GM19324 (cell line): ENCODE measurements around the gene RANBP6.

Source experiments
- ATAC-seq: cut with Tn5 transposase; IDR thresholded peaks from one replicate; pipeline ENCODE4 v1.9.1; 2021; ENCODE audit warnings: mild to moderate bottlenecking, moderate library complexity; ENCODE audit not compliant: unreplicated experiment, low FRiP score

RANBP6 gene

DNA sequence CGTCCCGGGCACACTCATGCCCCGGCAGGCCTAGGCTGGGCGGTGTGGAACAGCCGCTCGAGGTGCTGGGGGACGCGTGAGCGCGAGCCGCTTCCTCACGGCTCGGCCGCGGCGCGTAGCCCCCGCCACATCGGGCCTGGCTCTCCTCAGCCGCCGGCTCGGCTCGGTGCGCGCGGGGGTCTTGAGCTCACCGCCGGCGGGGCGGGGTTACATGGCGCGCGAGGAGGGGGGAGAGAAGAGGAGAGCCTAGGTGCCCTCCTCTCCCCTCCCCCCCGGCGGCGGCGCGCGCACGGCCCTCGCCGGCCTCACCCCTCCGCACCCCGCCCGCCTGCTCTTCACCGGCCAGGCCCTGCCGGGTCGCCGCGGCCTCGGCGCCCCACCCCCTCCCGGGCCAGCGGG lies 7.7 kb downstream of the RANBP6 start:
- ATAC-seq: peak; percentile 56

DNA sequence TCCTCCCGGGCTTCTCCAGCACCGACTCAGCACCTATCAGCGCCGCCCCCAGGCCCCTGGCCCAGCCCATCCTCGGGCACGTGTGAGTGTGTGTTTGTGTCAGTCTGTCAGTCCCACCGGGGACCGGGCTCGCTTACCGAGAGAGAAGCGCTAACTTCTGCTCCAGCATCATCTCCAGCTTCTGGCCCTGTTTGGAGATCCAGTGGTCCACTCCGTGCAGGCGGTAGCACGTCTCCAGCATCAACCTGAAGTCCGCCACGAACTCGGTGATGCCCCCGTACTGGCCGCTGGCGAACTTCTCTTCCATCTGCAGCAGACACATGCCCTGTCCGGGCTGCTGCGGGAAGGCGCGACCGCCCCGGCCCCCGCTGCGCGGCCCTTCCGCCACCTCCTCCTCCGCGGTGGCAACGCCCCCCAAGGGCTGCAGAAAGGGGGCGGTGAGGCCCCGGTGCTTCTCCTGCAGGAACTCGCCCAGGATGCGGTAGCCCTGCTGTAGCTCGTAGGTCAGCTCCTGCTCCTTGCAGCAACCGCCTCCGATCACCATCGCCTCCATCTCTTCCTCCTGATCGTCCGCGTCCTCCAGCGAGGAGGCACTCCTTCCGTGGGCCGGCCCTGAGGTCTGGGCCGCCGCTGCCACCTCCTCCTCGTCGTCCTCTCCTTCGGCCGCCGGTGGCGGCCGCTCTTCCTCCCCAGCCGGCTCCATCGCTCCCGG lies 8.2 kb downstream of the RANBP6 start:
- peak; percentile 67 for ATAC-seq

GRCh38 chr9:6006749-6007057 lies 8.7 kb downstream of the RANBP6 start:
- no peak for ATAC-seq

DNA sequence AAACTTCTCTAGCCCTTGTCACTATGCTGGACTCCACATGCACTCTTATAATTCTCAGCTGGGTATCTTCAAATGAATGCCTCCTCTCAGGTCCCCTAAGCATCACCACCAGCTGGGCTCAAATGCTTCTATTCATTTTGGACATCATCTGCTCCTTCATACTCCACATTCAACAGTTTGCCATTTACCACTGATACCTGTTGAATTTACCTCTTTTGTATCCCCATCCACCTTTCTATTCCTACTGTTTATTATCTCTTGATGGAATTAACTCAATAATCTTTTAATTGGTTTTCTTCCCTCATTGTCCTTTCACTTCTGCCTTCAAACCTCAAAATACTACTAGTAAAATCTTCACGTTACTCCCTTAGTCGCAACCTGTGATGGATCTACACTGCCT lies 14.5 kb downstream of the RANBP6 start:
- ATAC-seq: no peak

DNA sequence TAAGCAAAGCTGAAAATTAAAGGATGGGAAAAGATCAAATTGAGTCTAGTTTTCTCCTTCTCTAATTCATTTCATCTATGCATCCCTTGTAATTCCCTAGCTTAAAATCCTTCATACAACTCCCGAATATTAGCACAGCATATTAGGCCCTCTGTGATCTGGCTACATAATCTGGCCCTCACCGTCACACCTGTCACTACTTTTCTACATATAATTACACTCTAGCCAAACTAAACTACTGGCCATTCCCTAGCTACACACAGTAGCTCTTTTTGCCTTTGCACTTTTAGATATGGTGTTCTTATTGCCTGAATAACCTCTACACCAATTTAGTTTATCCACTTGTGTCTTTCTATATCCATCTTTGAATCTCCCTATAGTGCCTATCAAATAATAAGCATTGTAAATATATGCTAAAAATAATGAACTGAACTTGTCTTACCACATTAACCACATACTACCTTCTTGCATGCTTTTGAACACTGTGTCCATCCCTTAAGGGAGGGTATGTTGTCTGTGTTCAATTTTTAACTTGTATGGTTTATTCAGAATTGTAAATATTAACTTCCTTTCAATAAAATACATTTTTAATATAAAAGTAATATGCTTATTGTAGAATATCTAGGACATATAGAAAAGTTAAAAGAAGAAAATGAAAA lies 15.9 kb downstream of the RANBP6 start:
- no peak for ATAC-seq

DNA sequence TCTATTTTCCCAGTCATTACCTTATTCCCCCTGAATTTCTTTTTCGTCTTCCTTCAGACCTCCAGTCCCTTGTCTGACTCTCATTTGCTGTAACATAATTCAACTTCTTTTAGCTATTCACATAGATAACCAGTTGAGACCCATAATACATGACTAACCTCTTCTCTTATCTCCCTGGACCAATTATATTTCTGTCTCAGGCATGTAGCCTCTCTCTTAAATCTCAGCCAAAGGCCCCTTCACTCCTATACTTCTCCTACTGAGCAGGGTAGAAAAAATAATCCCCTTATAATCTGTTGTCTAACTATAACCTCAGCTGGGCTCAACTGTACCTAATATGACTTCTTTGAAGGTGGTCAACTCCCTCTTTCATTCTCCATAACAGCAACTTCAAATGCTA lies 20.9 kb downstream of the RANBP6 start:
- no peak for ATAC-seq

- no peak for ATAC-seq
Observed at GRCh38 chr9:5988265-5988664, 27.2 kb downstream of the RANBP6 start.

GRCh38 chr9:5983042-5983441 lies 32.4 kb downstream of the RANBP6 start:
- no peak for ATAC-seq

GRCh38 chr9:5982317-5982716 lies 33.1 kb downstream of the RANBP6 start:
- no peak for ATAC-seq

- no peak for ATAC-seq
Observed at GRCh38 chr9:5978523-5978922, 36.9 kb downstream of the RANBP6 start.

DNA sequence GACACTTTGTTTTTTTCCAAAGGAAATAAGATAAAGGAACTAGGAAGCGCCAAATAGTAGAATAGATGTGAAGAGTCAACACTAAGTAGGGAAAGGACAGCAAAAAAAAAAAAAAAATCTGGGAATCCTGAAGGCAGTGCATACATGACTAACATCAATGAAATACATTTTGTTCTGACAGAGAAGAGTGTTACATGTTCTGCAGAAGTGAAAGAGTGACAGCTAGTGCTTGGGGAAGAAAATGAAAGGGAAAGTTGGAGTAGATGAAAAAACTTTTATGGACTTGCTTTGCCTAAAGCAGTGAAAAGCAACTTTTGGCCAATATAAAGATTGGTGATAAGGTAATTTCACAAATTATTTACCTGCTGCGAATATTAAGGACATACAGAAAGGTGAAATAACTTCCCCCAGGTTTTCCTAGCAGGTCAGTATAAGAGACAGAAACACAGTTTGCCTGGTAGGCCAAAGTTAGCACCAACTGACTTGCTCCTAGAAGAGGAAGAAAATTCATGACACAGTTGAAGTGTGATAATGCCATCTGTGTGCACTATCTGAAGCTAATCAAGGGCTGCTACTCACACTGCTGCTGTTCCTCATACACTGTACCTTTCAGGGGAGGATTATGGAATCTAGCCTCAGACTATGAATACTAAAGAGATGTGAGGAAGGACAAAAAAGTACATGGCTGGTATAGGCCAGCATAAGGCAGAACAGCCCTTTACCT lies 38.6 kb downstream of the RANBP6 start:
- peak; percentile 57 for ATAC-seq

DNA sequence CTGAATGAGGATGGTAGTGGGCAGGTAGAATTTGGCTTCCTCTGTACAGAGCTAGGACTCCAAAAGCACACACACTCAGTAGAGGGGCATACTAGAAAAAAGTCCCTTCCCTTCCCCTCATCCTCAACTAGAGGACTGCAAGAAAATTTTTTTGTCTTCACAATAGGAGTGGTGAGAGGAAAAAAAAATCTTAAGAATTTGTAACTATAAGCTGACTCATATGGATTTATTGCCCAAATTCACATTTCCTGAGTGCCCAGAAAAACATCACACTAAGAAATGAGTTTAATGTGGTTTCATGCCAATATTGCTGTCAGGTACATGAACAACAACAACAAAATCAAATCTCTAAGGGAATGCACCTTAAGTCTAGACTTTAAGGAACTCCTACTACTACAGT lies 43.7 kb downstream of the RANBP6 start:
- no peak for ATAC-seq
